T-cell (primary cell): ENCODE results near the gene SLC22A13. TPM values are rescaled to one million over a fixed set of nuclear protein-coding genes. Genes with fewer than 3 reads are reported as not detected.
A peak's percentile ranks its signal among the peaks of the same experiment; 100 is the strongest.

Experiments
- ATAC-seq, 4 experiments: fragments of 200-7000 bp in 3 of 4; fragments of 150-1000 bp in 1 of 4; cut with Tn5 transposase; replicated peaks in 1 of 4; 1 replicate in 3 of 4; 2 replicates in 1 of 4; pipeline ENCODE4 v1.10.0; 2021; ENCODE audit warnings: moderate library complexity in 3 of 4, mild to moderate bottlenecking in 2 of 4, moderate number of reproducible peaks in 1 of 4
- CTCF ChIA-PET, 2 donors: fragments of 300-600 bp; sonication (Branson Sonifier 250); formaldehyde crosslinking; loops; one replicate each; lab custom pipeline; 2022; ENCODE audit warnings: antibody characterized with exemption in 2 of 2; lab: Charles Lee
- POLR2A ChIA-PET, 2 donors: fragments of 300-600 bp; sonication (Branson Sonifier 250); formaldehyde crosslinking; loops; one replicate each; lab custom pipeline; 2022; ENCODE audit warnings: antibody characterized with exemption in 2 of 2; lab: Charles Lee
- DNase-seq, 35 experiments: peaks; one replicate each; pipeline versions ENCODE4 v3.0.0 to v3.0.0-alpha.2; 2013 to 2023
- H3K27ac ChIP-seq: one replicate; pipeline ENCODE4 v1.5.1; 2013; ENCODE audit warnings: low read length
- H3K27me3 ChIP-seq, 2 experiments: replicated peaks in 1 of 2; 1 replicate in 1 of 2; 2 replicates in 1 of 2; pipeline versions ENCODE4 v1.6.1 to v1.7.0; 2013; ENCODE audit warnings: low read length in 1 of 2, mixed read lengths in 1 of 2; ENCODE audit not compliant: control insufficient read depth in 2 of 2, insufficient read depth in 2 of 2; ENCODE audit errors: extremely low read depth in 1 of 2
- H3K36me3 ChIP-seq, 2 donors: 1 replicate in 1 of 2; 2 replicates in 1 of 2; pipeline versions ENCODE4 v1.6.1 to v1.7.0; 2013; ENCODE audit warnings: low read length in 1 of 2; ENCODE audit not compliant: control insufficient read depth in 2 of 2, insufficient read depth in 1 of 2; ENCODE audit errors: extremely low read depth in 1 of 2
- H3K4me1 ChIP-seq, 2 experiments: 1 replicate in 1 of 2; 2 replicates in 1 of 2; pipeline versions ENCODE4 v1.6.1 to v1.7.0; 2013; ENCODE audit warnings: low read length in 2 of 2, mixed read lengths in 1 of 2; ENCODE audit not compliant: insufficient read depth in 2 of 2, control insufficient read depth in 1 of 2; ENCODE audit errors: extremely low read depth in 1 of 2
- H3K4me3 ChIP-seq, 2 donors: 1 replicate in 1 of 2; 2 replicates in 1 of 2; pipeline versions ENCODE4 v1.5.1 to v1.7.0; 2013; ENCODE audit warnings: mild to moderate bottlenecking in 2 of 2, low read length in 1 of 2, moderate library complexity in 1 of 2; ENCODE audit not compliant: control insufficient read depth in 1 of 2; ENCODE audit errors: extremely low read depth in 1 of 2
- H3K9me3 ChIP-seq: 2 replicates; pipeline ENCODE4 v1.7.0; 2013
- H3K27ac Mint-ChIP-seq, 2 donors: one replicate each; pipeline ENCODE4 v1.8.0; 2020 to 2021; ENCODE audit warnings: mild to moderate bottlenecking in 2 of 2, mixed read lengths in 2 of 2
- H3K27me3 Mint-ChIP-seq, 2 donors: one replicate each; pipeline ENCODE4 v1.8.0; 2021 to 2022; ENCODE audit warnings: mixed read lengths in 2 of 2
- H3K36me3 Mint-ChIP-seq: one replicate; pipeline ENCODE4 v1.8.0; 2021; ENCODE audit warnings: mixed read lengths
- H3K4me1 Mint-ChIP-seq, 3 donors: one replicate each; pipeline ENCODE4 v1.8.0; 2020 to 2022; ENCODE audit warnings: mixed read lengths in 3 of 3, mild to moderate bottlenecking in 1 of 3
- H3K4me3 Mint-ChIP-seq, 3 donors: one replicate each; pipeline ENCODE4 v1.8.0; 2020 to 2022; ENCODE audit warnings: mild to moderate bottlenecking in 3 of 3, mixed read lengths in 3 of 3, moderate library complexity in 3 of 3
- H3K9me3 Mint-ChIP-seq, 3 donors: one replicate each; pipeline ENCODE4 v1.8.0; 2020 to 2022; ENCODE audit warnings: mixed read lengths in 3 of 3
- WGBS: methylation state at CpG from one replicate; pipeline ENCODE4 v1.1.5; 2013; ENCODE audit warnings: missing lambda C conversion rate; ENCODE audit not compliant: insufficient coverage; 5-methylcytosine and 5-hydroxymethylcytosine counted together
- total RNA-seq, 35 experiments: library from RNA in 6 of 35; stranded (reverse) in 6 of 35; fragments of 120-200 nt in 1 of 35; gene quantifications; one replicate each; pipeline versions ENCODE4 v1.2.1 to v1.2.4 and lab custom pipeline; 2013 to 2026

Gene SLC22A13
- total RNA-seq, 5 donors from 2014 or later (not counting 1 experiment from before 2014, with no cell fraction given), result 0.35 to 0.79 (median 0.68) TPM

- ChIA-PET CTCF (no interaction called here), POLR2A (no interaction called here)
- Histone ChIP-seq H3K27me3 (no peaks in the 10 kb centered on the region), H3K9me3 (no peaks in the 10 kb centered on the region), H3K36me3 (peaks cover 16 to 47% of the 10 kb centered on the region in 2 donors), H3K4me1 (peaks cover 0 to 4% of the 10 kb centered on the region in 2 experiments), H3K4me3 (no peak overlapping the region), H3K27ac (no peak overlapping the region)
- peaks cover 5 to 25% (median 20%) of the 10 kb centered on the region in 3 donors for H3K4me1 Mint-ChIP-seq
- WGBS, result 70% methylated on average over 2 of the region's 2 CpGs
- H3K9me3 Mint-ChIP-seq, result no peaks in the 10 kb centered on the region
- no peak overlapping the region for H3K4me3 Mint-ChIP-seq
- DNase-seq, result no peak
- peaks cover 51% of the 10 kb centered on the region for H3K36me3 Mint-ChIP-seq
- no peak for ATAC-seq
- no peak overlapping the region for H3K27ac Mint-ChIP-seq
- H3K27me3 Mint-ChIP-seq, result no peaks in the 10 kb centered on the region
These were observed 10.7 kb upstream of the SLC22A13 start for GRCh38 chr3:38254872-38255271.

DNA sequence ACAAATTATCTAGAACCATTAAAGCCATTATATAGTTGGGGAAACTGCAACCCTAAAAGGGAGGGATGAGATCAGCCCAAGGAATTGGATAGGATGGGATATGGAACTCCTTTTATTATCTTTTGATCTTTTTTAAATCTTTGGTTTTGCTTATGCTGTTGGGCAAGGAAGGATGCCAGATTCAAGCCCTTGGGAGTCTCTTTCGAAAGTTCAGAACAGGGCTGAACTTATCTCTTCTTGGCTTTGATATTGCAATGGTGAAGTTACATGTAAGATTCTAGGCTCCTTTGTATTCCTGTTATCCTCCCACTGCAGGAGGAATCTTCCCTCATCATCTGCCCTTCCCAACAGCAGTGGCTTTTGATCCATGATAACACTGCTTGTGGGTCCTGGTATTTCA lies 10.0 kb upstream of the SLC22A13 start:
- H3K9me3 Mint-ChIP-seq, result no peaks in the 10 kb centered on the region
- H3K4me3 ChIP-seq, result no peak overlapping the region
- WGBS, result no CpG with 5 or more reads among the region's 1 CpG
- H3K4me3 Mint-ChIP-seq, result no peak overlapping the region
- H3K27me3 Mint-ChIP-seq, result no peaks in the 10 kb centered on the region
- peaks cover 16 to 40% of the 10 kb centered on the region in 2 donors for H3K36me3 ChIP-seq
- H3K27me3 ChIP-seq, result no peaks in the 10 kb centered on the region
- ATAC-seq, result no peak
- H3K36me3 Mint-ChIP-seq, result peaks cover 49% of the 10 kb centered on the region
- peaks cover 12 to 31% (median 26%) of the 10 kb centered on the region in 3 donors for H3K4me1 Mint-ChIP-seq
- ChIA-PET CTCF (no interaction called here), POLR2A (no interaction called here)
- H3K4me1 ChIP-seq, result peaks cover 0 to 4% of the 10 kb centered on the region in 2 experiments
- no peak overlapping the region for H3K27ac ChIP-seq
- no peaks in the 10 kb centered on the region for H3K9me3 ChIP-seq
- H3K27ac Mint-ChIP-seq, result no peak overlapping the region
- DNase-seq, result no peak

- no peak overlapping the region for H3K27ac ChIP-seq
- CTCF ChIA-PET, result no interaction called here
- peaks cover 12 to 31% (median 26%) of the 10 kb centered on the region in 3 donors for H3K4me1 Mint-ChIP-seq
These were observed 8.0 kb upstream of the SLC22A13 start for GRCh38 chr3:38257583-38257982.

GRCh38 chr3:38260474-38260873 lies 5.1 kb upstream of the SLC22A13 start:
- Histone ChIP-seq H3K27me3 (no peaks in the 10 kb centered on the region), H3K36me3 (peaks cover 0 to 4% of the 10 kb centered on the region in 2 donors), H3K4me3 (no peak overlapping the region), H3K27ac (no peak overlapping the region), H3K4me1 (peaks cover 0 to 14% of the 10 kb centered on the region in 2 experiments), H3K9me3 (no peaks in the 10 kb centered on the region)
- no peak for ATAC-seq
- Mint-ChIP-seq H3K4me1 (peaks cover 29 to 35% (median 33%) of the 10 kb centered on the region in 3 donors), H3K36me3 (peaks cover 9% of the 10 kb centered on the region), H3K9me3 (no peaks in the 10 kb centered on the region), H3K27ac (no peak overlapping the region), H3K27me3 (no peaks in the 10 kb centered on the region), H3K4me3 (no peak overlapping the region)
- no peak for DNase-seq
- POLR2A ChIA-PET, result interaction anchor here in 1 of 2 donors (0.6 kb wide), 1 partner anchor 79 kb away, joined by 3 read pairs; no protein-coding TSS in a partner anchor
- CTCF ChIA-PET, result no interaction called here
- no CpG with 5 or more reads among the region's 2 CpGs for WGBS

More at GRCh38 chr3:38257583-38257982, 8.0 kb upstream of the SLC22A13 start:
- Histone ChIP-seq H3K9me3 (no peaks in the 10 kb centered on the region), H3K4me3 (no peak overlapping the region), H3K36me3 (peaks cover 10 to 22% of the 10 kb centered on the region in 2 donors), H3K27me3 (no peaks in the 10 kb centered on the region), H3K4me1 (peaks cover 0 to 4% of the 10 kb centered on the region in 2 experiments)
- Mint-ChIP-seq H3K27ac (peak overlapping the region in 1 of 2 donors; percentile 33), H3K27me3 (no peaks in the 10 kb centered on the region), H3K9me3 (no peaks in the 10 kb centered on the region), H3K4me3 (no peak overlapping the region), H3K36me3 (peaks cover 35% of the 10 kb centered on the region)
- DNase-seq, result no peak
- no peak for ATAC-seq
- WGBS, result no CpG with 5 or more reads among the region's 1 CpG
- POLR2A ChIA-PET, result no interaction called here

DNA sequence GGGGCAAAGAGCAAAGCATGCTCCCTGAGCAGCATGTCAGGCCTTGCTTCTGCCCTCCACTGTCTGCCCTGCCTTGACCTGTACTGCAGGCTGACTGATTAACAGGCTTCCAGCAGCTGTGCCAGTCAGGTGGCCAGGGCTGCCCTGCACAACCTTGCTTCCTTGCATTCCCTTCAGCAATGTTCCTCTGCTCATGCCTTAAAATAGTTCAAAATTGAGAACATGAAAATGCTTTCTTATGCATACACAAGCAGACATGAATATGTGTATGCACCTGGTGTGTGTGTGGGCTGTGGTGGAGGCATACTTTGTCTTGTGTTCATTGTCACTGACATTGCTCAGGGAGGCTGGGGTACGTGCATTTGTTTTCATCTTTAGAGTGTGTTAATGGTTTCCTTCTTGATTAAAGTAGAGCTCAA lies 1.2 kb upstream of the SLC22A13 start:
- no CpG with 5 or more reads among the region's 1 CpG for WGBS

DNA sequence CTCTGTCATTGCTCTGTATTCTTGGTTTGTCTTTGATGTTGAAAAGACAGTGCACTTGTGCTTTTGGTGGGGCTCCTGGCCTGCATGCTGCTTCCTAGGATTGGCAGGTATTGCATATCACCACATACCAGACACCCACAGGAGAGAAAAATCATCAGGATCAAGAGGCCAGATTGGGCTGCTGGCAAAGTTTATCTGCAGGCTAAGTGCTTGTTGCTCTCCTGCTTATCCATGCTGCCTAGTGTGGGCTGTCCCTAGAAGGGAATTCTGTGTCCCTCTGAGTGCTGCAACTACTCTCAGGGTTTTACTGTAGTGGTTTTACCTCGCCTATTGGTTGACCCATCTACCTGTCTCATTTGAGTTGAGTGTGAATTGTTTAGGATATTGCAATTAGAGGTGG lies 833 bp upstream of the SLC22A13 start:
- Mint-ChIP-seq H3K27me3 (no peaks in the 10 kb centered on the region), H3K4me1 (peaks cover 26 to 51% (median 28%) of the 10 kb centered on the region in 3 donors), H3K4me3 (no peak overlapping the region), H3K36me3 (peaks cover 5% of the 10 kb centered on the region), H3K27ac (peak overlapping the region in 1 of 2 donors; percentile 36), H3K9me3 (no peaks in the 10 kb centered on the region)
- no peak overlapping the region for H3K27ac ChIP-seq
- H3K4me1 ChIP-seq, result peaks cover 7 to 22% of the 10 kb centered on the region in 2 experiments
- ChIA-PET CTCF (no interaction called here), POLR2A (no interaction called here)
- H3K36me3 ChIP-seq, result peaks cover 0 to 2% of the 10 kb centered on the region in 2 donors
- H3K9me3 ChIP-seq, result no peaks in the 10 kb centered on the region
- H3K27me3 ChIP-seq, result no peaks in the 10 kb centered on the region
- no peak for DNase-seq
- WGBS, result no CpG with 5 or more reads among the region's 1 CpG
- H3K4me3 ChIP-seq, result no peak overlapping the region
- no peak for ATAC-seq

More for the DNA sequence above, 1.2 kb upstream of the SLC22A13 start:
- H3K4me1 ChIP-seq, result peaks cover 7 to 24% of the 10 kb centered on the region in 2 experiments
- Mint-ChIP-seq H3K36me3 (peaks cover 5% of the 10 kb centered on the region), H3K27ac (peak overlapping the region in 1 of 2 donors; percentile 36), H3K4me1 (peaks cover 29 to 55% (median 32%) of the 10 kb centered on the region in 3 donors), H3K9me3 (no peaks in the 10 kb centered on the region), H3K4me3 (no peak overlapping the region), H3K27me3 (no peaks in the 10 kb centered on the region)
- CTCF ChIA-PET, result no interaction called here
- H3K27ac ChIP-seq, result no peak overlapping the region
- H3K4me3 ChIP-seq, result no peak overlapping the region
- ATAC-seq (no peak), DNase-seq (no peak)
- no peaks in the 10 kb centered on the region for H3K27me3 ChIP-seq
- POLR2A ChIA-PET, result no interaction called here
- H3K9me3 ChIP-seq, result no peaks in the 10 kb centered on the region
- peaks cover 0 to 2% of the 10 kb centered on the region in 2 donors for H3K36me3 ChIP-seq
